GM18517 (cell line): ENCODE measurements around the gene ADGRG3.

Source experiments
- ATAC-seq: cut with Tn5 transposase; IDR thresholded peaks from one replicate; pipeline ENCODE4 v1.9.1; 2021; ENCODE audit warnings: mild to moderate bottlenecking, moderate library complexity; ENCODE audit not compliant: unreplicated experiment

Gene ADGRG3

GRCh38 chr16:57734308-57734924, 66.3 kb downstream of the ADGRG3 start:
- ATAC-seq = no peak

GRCh38 chr16:57734925-57735754, 67.0 kb downstream of the ADGRG3 start:
- ATAC-seq = peak; percentile 91

- ATAC-seq = peak; percentile 16
These were observed 67.8 kb downstream of the ADGRG3 start, which contains the start of gene KATNB1 for GRCh38 chr16:57735755-57736418. KATNB1 (plus strand) TSS chr16:57735770; CDS start chr16:57737244, 1,474 bp downstream.

GRCh38 chr16:57736419-57737351, 68.6 kb downstream of the ADGRG3 start:
- ATAC-seq = no peak

GRCh38 chr16:57738844-57739243, 70.7 kb downstream of the ADGRG3 start:
- no peak for ATAC-seq
